D341Med (cell line): ENCODE results near the gene ARMC8.

Experiments
- DNase-seq: peaks from one replicate; pipeline ENCODE4 v3.0.0; 2012; ENCODE audit warnings: low spot score

ARMC8 gene

GRCh38 chr3:138245026-138245425 is 57.9 kb downstream of the ARMC8 start:
- DNase-seq: no peak

- no peak for DNase-seq
Observed at GRCh38 chr3:138249636-138250035, 62.5 kb downstream of the ARMC8 start.

GRCh38 chr3:138253609-138254008 is 66.5 kb downstream of the ARMC8 start:
- no peak for DNase-seq

GRCh38 chr3:138254216-138254615 is 67.1 kb downstream of the ARMC8 start:
- DNase-seq: no peak

- no peak for DNase-seq
Observed at GRCh38 chr3:138256022-138256421, 68.9 kb downstream of the ARMC8 start.

- no peak for DNase-seq
Observed at GRCh38 chr3:138257986-138258385, 70.9 kb downstream of the ARMC8 start.

GRCh38 chr3:138259126-138259525 is 72.0 kb downstream of the ARMC8 start:
- no peak for DNase-seq

- no peak for DNase-seq
Observed at GRCh38 chr3:138260611-138261010, 73.5 kb downstream of the ARMC8 start.

- no peak for DNase-seq
Observed at GRCh38 chr3:138263104-138263503, 76.0 kb downstream of the ARMC8 start.

- DNase-seq: no peak
Observed at GRCh38 chr3:138265745-138266144, 78.6 kb downstream of the ARMC8 start.

GRCh38 chr3:138267083-138267482 is 80.0 kb downstream of the ARMC8 start:
- DNase-seq: no peak

- DNase-seq: no peak
Observed at GRCh38 chr3:138270245-138270644, 83.1 kb downstream of the ARMC8 start.

- DNase-seq: no peak
Observed at GRCh38 chr3:138271189-138271794, 84.2 kb downstream of the ARMC8 start.

GRCh38 chr3:138281561-138281960 is 94.5 kb downstream of the ARMC8 start:
- DNase-seq: no peak

GRCh38 chr3:138282836-138283235 is 95.7 kb downstream of the ARMC8 start:
- DNase-seq: no peak

GRCh38 chr3:138284079-138284478 is 97.0 kb downstream of the ARMC8 start:
- DNase-seq: no peak

GRCh38 chr3:138284957-138285477 is 97.9 kb downstream of the ARMC8 start:
- no peak for DNase-seq

- DNase-seq: no peak
Observed at GRCh38 chr3:138289260-138289659, 102.2 kb downstream of the ARMC8 start.

- no peak for DNase-seq
Observed at GRCh38 chr3:138289701-138290100, 102.6 kb downstream of the ARMC8 start.

GRCh38 chr3:138296639-138297038 is 109.5 kb downstream of the ARMC8 start:
- no peak for DNase-seq

- no peak for DNase-seq
Observed at GRCh38 chr3:138297059-138297607, 110.0 kb downstream of the ARMC8 start.

- DNase-seq: no peak
Observed at GRCh38 chr3:138297876-138298275, 110.8 kb downstream of the ARMC8 start.

- DNase-seq: no peak
Observed at GRCh38 chr3:138300647-138301046, 113.5 kb downstream of the ARMC8 start.

GRCh38 chr3:138303474-138303873 is 116.4 kb downstream of the ARMC8 start:
- no peak for DNase-seq
